ENCODE data around the gene RSBN1.

DNA sequence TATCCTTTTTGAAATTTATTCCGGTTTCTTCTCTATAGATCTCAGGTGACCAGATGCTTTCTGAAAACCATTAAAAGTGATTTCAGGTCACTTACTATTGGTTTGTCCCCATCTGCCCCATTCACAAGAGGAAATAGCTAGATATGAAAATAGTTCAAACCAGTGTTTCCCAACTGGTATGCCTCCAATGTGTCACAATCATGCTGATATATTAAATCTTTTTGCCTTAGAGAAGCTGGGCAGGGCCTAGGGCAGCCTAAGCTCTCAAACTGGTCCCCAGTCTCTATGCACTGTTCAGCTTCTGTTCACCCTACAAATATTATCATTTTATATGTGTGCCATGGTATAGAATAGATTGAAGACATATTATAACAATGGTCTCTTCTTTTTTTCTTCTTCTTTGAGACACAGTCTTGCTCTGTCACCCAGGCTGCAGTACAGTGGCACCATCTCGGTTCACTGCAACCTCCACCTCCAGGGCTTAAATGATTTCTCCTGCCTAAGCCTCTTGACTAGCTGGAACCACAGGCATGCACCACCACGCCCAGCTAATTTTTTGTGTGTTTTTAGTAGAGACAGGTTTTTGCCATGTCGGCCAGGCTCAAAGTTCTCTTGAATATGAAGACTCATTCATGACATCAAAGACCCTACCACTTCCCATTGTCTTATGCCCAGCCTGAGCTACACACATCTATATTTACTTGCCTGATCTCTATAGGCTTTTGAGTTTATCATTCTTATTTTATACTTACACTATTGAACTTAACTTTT lies 43.5 kb upstream of the RSBN1 start:
- no peak for TF ChIP-seq CTCF (IDR thresholded peaks at IDR 0.05 in 2 of 3, conservative IDR thresholded peaks at IDR 0.05 in 1 of 3; ENCODE audit: borderline replicate concordance in 1 of 3, insufficient read depth in 1 of 3, low read depth in 2 of 3, low read length in 2 of 3)
- no peak for TF ChIP-seq SIN3A (IDR thresholded peaks at IDR 0.05; ENCODE audit: low read depth)
- TF ChIP-seq ZFX (IDR thresholded peaks at IDR 0.05) = no peak
- TF ChIP-seq POLR2A (IDR thresholded peaks at IDR 0.05; ENCODE audit: borderline replicate concordance, extremely low read depth, insufficient read depth, insufficient read length) = no peak
- TF ChIP-seq CEBPB (IDR thresholded peaks at IDR 0.05; ENCODE audit: low read depth) = no peak
- no peak for TF ChIP-seq RAD21 (IDR thresholded peaks at IDR 0.05; ENCODE audit: low read depth)
- TF ChIP-seq YY1 (IDR thresholded peaks at IDR 0.05; ENCODE audit: extremely low read depth, insufficient replicate concordance, low read depth, low read length) = no peak
- no peak for TF ChIP-seq EZH2phosphoT487 (IDR thresholded peaks at IDR 0.05; ENCODE audit: borderline replicate concordance)
- no peak for TF ChIP-seq SP1 (IDR thresholded peaks at IDR 0.05; ENCODE audit: low read depth)
